Measurements from ENCODE around the gene SYNGR1.

Gene SYNGR1

DNA sequence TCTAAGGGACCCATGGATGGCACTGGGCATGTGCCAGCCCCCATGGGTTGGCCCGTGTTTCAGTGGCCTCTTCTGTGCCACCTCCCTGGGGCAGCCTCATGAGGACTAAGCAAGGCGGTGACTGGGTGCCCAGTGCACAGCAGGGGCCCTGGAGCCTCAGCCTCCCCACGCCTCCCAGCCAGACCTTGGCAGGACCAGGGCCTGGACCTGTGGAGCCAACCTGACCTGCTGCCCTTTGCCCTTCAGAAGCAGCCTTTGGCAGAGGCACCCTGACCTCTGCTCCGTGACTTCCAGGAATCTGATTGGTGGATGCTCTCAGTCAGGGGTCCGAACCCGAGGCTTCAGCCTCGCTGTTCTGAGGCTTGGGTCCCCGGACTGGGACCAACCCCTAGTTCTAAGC lies 25.0 kb downstream of the SYNGR1 start:
- no peak for DNase-seq

- no peak for DNase-seq
Measured at GRCh38 chr22:39375646-39376045, 25.9 kb downstream of the SYNGR1 start.

DNA sequence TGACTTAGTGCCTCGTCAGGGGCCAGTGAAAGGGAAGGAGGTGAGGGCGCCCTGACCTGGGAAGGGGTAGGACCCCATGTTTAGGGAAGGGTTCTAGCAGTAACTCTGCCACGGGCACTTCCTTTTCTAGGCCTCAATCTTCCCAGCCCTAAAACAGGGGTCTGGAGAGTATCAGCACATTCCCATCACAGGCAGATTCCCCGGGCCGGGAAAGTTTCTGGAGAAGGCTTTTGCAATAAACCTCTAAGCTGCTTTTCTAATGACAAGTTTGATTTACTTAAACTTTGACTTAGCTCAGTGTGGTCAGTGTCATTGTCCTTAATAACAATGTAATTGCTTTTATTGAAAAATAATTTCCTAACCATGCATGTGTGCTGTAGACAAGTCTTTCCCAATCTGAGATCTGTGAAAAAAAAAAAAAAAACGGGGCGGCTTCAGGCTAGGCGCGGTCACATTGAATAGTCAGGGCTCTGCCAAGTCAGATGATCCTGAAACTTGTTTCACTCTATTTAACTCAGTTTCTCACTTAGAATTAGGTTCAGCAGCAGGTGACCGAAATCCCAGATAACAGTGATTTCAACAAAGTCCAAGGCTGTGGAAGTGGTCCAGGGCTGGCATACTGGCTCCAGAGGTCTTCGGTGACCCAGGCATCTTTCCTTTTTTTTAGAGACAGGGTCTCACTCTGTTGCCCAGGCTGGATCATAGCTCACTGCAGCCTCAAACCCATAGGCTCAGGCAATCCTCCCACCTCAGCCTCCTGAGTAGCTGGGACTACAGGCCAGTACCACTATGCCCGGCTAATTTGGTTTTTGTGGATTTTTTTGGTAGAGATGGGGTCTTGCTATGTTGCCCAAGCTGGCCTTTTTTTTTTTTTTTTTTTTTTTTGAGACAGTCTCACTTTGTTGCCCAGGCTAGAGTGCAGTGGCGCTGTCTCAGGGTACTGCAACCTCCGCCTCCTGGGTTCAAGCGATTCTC lies 30.3 kb downstream of the SYNGR1 start:
- no peak for DNase-seq

GRCh38 chr22:39381009-39381755 lies 31.4 kb downstream of the SYNGR1 start:
- no peak for DNase-seq

- DNase-seq = no peak
Measured at GRCh38 chr22:39381930-39382329, 32.1 kb downstream of the SYNGR1 start.

- DNase-seq = no peak
Measured at GRCh38 chr22:39382410-39382809, 32.6 kb downstream of the SYNGR1 start.

- DNase-seq = no peak
Measured at GRCh38 chr22:39383841-39384625, 34.2 kb downstream of the SYNGR1 start.

DNA sequence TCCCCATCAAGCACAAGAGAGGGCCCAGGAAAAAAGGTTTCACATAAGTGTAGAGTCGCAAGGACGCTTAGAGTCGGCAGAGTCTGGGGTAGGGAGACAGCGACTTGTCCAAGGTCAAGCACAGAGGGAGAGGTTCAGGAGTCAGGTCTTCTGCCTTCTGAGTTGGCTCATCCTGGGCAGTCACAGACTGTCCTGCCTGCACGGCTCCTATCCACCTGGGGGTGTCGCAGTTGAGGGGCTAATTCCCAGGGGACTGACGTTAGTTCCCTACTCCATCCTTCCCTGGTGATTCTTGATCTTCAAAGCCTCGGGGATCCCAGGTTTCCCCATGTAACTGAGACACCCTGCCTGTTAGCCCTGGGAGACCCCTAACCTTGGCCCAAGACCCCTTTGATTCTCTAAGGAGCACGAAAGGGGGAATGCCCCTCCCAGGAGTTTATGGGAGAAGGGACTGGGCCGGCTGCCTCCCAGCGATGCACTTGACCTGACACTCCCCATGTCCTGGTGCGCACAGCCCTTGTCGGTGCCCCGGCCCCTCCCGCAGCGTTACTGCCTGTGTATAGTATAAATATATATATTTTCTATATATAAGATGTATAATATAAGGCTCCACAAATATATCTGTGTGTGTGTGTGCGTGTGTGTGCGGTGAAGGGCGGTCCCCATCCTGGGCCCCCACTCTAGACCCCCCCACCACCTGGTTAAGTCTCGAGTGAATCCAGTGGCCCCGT lies 35.1 kb downstream of the SYNGR1 start:
- no peak for DNase-seq

GRCh38 chr22:39388261-39389011 lies 38.6 kb downstream of the SYNGR1 start:
- DNase-seq = peak; percentile 79

DNA sequence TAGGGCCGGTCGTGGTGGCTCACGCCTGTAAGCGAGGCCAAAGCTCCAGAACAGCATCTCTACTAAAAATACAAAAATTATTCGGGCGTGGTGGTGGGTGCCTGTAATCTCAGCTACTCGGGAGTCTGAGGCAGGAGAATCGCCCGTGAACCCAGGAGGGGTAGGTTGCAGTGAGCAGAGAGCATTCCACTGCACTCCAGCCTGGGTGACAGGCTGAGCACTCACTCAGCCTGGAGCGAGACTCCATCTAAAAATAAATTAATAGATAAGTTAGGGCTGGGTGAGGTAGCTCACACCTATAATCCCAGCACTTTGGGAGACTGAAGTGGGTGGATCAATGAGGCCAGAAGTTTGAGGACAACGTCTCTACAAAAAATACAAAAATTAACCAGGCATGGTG lies 39.6 kb downstream of the SYNGR1 start:
- DNase-seq = no peak

- DNase-seq = no peak
Measured at GRCh38 chr22:39392341-39392948, 42.7 kb downstream of the SYNGR1 start.

GRCh38 chr22:39395936-39396796 lies 46.4 kb downstream of the SYNGR1 start:
- no peak for DNase-seq

- no peak for DNase-seq
Measured at GRCh38 chr22:39396797-39397195, 47.0 kb downstream of the SYNGR1 start.

DNA sequence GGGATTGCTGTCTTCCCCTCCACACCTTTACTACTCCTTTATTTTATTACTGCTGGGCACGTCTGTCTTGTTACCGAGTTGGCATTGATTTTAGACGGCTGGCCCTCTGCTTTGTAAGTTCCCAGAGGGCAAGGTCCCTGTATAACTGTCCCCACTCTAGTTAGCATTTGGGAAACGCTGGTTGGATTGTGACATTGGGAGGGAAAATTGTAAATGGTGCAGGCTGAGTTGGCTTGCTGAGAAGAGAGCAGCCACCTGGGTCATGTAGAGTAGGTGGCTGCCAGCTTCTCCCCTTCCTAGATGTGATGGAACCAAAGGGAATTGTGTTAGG lies 51.5 kb downstream of the SYNGR1 start:
- no peak for DNase-seq

DNA sequence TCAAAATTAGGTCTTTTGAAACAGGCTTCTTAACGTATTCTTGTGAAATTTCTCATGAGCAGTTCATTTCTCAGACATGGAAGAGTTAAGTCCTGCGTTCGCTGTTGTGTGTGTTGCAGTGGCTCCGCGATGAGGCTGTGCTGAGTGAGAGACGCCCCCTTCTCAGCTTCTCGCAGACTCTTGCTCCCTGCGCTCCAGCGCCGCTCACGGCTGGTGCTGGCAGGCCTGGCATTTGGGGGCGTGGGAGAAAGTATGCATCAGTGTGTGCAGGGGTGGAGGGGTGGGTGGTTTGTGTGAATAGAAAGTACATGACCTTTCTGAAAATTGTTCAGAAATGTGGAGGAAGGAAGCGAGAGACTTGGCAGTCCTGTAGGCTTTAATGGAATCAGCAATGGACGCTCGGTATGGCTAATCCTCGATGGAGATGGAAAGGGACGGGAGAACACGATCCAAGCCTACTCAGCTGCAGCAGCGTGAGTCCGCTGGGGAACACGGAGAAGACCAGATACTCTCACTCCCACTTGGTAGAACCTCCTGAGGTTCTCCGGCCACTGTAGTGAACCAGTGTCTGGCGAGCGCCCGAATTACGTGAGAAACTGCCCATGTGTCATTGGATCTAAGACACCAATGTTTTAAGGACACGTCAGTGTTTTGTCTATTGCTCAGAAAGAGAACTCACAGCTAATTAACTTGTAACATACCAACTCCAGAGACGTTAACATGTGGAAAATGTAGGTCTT lies 55.7 kb downstream of the SYNGR1 start:
- DNase-seq = no peak

GRCh38 chr22:39408173-39408572 lies 58.4 kb downstream of the SYNGR1 start:
- no peak for DNase-seq

- DNase-seq = no peak
Measured at GRCh38 chr22:39408807-39409206, 59.0 kb downstream of the SYNGR1 start.

GRCh38 chr22:39409516-39410029 lies 59.8 kb downstream of the SYNGR1 start:
- no peak for DNase-seq

DNA sequence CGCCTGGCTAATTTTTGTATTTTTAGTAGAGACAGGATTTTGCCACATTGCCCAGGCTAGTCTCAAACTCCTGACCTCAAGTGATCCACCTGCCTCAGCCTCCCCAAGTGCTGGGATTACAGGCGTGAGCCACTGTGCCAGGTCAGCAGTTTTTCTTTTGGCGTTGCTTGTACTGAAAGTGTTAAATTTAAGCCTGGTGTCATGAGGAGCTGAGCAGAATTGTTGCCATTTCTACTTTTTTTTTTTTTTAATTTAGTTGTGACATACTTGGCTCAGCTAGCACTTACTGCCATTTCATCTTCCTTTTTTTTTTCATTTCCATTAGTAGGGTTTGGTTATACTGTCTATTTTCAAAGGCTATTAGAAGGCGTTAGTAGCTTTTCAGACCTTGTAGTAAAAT lies 60.5 kb downstream of the SYNGR1 start:
- DNase-seq = no peak

Data from activated naive CD4-positive, alpha-beta T cell treated with Interleukin-2 at 50 U/mL for 16 hours (primary cell).